Measurements from ENCODE around the gene ICE1.

Gene ICE1, protein sequence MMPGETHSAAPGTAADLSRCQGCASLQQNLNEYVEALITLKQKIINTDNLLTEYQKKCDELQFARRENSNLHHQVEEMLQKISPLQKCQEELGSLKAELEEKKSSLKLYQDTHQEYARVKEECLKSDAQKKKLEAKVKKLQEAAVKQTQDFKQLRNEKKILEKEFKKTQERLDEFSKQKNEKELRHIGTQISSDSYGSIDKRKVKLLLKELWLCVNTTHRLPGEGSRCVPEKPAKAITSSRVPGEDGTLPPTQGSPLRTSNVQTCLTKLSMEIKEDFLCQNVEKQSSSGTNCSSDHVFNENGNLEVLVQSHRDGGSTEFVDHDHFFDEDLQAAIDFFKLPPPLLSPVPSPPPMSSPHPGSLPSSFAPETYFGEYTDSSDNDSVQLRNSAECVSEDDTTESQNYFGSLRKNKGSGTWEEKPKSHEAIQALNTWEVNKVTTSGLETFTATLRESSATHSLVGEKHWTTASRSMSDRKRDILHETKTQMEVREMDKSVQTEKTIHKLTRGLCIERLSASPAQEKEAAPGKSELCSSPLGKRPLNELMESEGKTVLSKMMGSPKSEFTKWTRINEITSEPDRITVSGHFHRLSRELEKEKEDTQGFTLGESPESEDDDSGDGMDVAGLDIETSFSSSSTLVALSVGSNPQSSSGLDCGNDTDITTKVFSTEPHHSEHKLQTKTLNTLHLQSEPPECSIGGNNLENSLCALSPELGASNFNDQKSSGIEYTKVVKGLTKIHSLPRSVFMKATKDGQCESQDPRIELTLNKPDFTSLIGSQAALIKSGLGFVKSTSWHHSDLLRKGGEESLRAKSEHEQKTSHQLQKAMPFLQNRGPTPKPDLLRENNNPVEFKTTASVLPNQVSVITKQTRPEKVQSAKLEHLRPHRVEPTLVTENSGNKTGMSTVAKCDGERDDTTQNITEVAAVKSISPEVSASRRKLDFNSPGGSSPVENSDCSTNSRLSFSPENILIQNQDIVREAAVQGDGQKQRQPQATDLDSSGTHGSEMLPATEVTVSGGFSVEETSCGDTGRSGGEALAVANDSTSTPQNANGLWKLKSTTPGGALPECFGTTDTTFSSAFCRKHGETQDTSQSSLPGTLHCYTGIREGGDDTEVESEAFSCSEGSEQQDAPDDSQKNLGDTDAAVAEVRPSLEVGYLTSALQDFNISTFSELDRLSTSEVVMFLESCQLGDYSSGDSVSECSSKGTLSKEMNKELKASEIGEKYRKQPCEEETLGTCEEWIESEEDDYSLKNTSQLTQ (N-terminal part only)

DNA sequence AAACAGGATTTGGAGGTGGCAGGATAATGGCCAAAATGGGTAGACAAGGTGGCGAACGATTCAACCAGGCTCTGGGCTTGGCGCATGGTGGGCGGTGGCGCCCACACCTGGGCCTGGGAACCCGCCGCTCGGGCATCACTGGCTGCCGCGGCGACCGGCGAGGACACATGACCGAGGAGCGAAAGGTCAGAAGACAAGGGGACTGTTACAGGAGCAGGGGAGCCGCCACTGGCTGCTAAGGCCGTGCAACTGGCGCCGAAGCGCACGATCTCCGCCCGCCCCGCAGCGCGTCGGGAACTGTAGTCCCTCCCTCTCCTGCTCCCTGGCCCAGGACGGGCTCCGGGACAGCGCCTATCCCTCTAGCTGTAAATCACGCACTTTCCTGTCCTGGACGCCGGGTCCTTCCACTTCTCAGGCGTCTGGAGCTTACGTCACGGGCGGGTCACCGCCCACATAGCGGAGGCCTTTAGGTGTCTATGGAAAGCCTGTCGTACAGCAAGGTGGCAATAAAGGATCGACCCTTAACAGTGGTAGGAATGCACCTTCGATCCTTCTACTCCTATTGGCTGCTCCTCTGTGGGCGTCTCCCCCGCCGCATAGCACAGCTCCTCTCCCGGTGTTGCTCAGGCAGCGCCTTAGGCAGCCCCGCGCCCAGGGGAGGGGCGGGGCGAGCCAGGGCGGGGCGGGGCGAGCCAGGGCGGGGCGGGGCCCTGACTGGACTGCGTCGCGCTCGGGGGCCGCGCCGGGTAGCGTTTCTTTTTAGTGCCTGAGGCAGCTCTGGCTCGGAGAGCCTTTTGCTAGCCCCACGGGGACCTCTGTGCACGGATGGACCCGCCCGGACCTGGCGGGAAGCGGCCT, at the start of gene ICE1:
Gene ICE1 (plus strand): TSS at position 717 of the 858 bp plus-strand sequence. CDS start 239 bp downstream, outside the sequence.
- DNase-seq (ENCODE audit: low read depth in 2 of 2) = peak; percentile 99
- peak within 1 kb of the TSS; percentile 73 to 85 for H3K4me3 ChIP-seq (replicated peaks in 1 of 2; ENCODE audit: low read depth in 2 of 2, low read length in 2 of 2)
- TF ChIP-seq, protein P1, sequence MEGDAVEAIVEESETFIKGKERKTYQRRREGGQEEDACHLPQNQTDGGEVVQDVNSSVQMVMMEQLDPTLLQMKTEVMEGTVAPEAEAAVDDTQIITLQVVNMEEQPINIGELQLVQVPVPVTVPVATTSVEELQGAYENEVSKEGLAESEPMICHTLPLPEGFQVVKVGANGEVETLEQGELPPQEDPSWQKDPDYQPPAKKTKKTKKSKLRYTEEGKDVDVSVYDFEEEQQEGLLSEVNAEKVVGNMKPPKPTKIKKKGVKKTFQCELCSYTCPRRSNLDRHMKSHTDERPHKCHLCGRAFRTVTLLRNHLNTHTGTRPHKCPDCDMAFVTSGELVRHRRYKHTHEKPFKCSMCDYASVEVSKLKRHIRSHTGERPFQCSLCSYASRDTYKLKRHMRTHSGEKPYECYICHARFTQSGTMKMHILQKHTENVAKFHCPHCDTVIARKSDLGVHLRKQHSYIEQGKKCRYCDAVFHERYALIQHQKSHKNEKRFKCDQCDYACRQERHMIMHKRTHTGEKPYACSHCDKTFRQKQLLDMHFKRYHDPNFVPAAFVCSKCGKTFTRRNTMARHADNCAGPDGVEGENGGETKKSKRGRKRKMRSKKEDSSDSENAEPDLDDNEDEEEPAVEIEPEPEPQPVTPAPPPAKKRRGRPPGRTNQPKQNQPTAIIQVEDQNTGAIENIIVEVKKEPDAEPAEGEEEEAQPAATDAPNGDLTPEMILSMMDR (IDR thresholded peaks at IDR 0.05; ENCODE audit: low read depth, low read length) = no peak

DNA sequence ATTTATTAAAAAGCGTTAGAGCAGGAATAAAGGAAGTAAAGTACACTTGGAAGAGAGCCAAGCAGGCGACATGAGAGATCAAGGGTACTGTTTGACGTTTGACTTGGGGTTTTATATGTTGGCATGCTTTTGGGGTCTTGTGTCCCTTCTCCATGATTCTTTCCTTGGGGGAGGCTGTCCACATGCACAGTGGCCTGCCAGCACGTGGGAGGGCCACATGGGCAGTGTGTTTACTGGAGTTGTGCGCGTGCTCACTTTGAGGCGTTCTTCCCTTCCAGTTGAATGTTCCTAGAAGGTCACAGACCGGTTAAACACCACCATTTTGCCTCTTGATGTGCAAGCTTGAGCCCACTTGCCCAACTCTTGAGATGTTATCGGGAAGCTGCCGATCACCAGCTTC, 49.5 kb upstream of the ICE1 start:
- no peak for DNase-seq (ENCODE audit: low read depth in 2 of 2)
- TF ChIP-seq, protein P1 (IDR thresholded peaks at IDR 0.05; ENCODE audit: low read depth, low read length) = no peak
- H3K4me3 ChIP-seq (replicated peaks in 1 of 2; ENCODE audit: low read depth in 2 of 2, low read length in 2 of 2) = no peak overlapping the region

DNA sequence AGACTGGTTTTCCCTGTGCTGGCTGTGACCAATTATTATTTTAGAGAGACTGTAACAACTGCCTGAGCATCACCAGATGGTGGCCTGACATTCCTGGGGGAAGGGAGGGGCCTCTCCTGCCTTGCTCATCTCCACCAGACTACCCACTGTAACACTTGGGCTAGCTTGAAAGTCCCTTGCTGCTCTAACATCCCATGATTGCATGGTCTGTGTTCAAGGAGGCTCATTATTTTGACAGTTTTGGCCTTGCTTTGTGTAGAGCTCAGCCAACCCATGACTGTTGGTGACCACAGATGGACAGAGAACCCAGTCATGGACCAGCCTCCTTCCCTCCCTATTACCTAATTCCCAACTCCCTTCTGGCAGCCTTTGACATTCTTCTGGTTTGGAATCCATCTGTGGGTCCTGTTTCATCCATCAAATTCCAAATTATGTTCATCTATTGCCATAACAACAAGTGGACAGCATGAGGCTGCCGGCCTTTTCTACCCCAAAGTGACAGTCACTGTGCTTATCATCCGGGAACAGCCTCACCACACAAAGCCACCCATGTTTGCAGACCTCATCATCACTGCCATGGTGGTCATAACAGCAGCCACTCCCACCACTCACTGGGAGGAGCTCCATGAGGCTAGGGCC, 49.0 kb upstream of the ICE1 start:
- no peak for DNase-seq (ENCODE audit: low read depth in 2 of 2)
- TF ChIP-seq, protein P1 (IDR thresholded peaks at IDR 0.05; ENCODE audit: low read depth, low read length) = no peak
- no peak overlapping the region for H3K4me3 ChIP-seq (replicated peaks in 1 of 2; ENCODE audit: low read depth in 2 of 2, low read length in 2 of 2)

DNA sequence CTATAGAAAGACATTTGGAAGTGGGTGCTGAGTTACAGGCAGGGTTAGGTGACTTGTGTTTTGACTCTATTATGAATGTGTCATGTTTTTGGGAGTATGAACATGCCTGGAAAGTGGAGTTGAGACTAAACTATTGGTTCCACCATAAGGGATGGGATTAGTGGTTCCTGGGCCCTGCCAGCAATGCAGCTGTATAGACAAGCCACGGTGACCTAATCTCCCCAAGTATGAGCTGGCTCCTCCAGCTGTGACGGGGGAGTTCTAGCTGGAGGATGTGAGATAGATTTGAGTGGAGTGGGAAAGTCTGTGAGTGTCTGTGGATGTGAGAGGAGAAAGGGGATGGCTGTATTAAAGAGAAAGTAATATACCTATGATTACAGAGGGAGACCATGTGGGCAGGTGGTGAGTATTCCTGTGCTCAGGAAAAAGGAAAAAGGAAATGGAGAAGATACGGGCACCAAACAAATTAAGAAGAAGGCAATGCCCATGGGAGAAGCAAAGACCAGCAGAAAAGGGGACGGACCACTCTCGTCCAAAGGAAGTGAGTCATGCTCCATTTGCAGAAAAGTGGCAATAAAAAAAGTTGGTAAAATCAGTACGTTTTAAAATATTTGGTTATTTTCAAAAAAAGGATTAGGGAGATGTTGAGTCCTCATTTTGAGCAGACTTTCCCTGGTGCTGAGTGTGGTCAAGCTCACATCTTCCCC, 48.3 kb upstream of the ICE1 start:
- H3K4me3 ChIP-seq (replicated peaks in 1 of 2; ENCODE audit: low read depth in 2 of 2, low read length in 2 of 2) = no peak overlapping the region
- TF ChIP-seq, protein P1 (IDR thresholded peaks at IDR 0.05; ENCODE audit: low read depth, low read length) = no peak
- peak in 1 of 2 donors; percentile 22 for DNase-seq (ENCODE audit: low read depth in 2 of 2)

DNA sequence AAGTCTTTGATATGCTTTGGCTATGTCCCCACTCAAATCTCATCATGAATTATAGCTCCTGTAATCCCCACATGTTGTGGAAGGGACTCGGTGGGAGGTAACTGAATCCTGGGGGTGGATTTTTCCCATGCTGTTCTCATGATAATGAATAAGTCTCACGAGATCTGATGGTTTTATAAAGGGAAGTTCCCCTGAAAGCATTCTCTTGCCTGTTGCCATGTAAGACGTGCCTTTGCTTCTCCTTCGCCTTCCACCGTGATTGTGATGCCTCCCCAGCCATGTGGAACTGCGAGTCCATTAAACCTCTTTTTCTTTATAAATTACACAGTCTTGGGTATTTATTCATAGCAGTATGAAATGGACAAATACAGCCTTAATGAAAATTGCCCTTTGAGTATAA, 44.7 kb upstream of the ICE1 start:
- no peak for DNase-seq (ENCODE audit: low read depth in 2 of 2)
- no peak overlapping the region for H3K4me3 ChIP-seq (replicated peaks in 1 of 2; ENCODE audit: low read depth in 2 of 2, low read length in 2 of 2)
- TF ChIP-seq, protein P1 (IDR thresholded peaks at IDR 0.05; ENCODE audit: low read depth, low read length) = no peak
